ENCODE results near the gene AFG3L2. TPM values are rescaled to one million over a fixed set of nuclear protein-coding genes. Genes with fewer than 3 reads are reported as not detected.

Gene AFG3L2
- total RNA-seq, 1 experiment from 2014 or later = 66.7 TPM

- no peaks in the 10 kb centered on the region; the same call in 1 of the 2 replicates for H4K20me1 ChIP-seq (ENCODE audit: insufficient read depth)
- no peak overlapping the region for H3K4me2 ChIP-seq (ENCODE audit: low read length)
- H3K36me3 ChIP-seq (ENCODE audit: control insufficient read depth in 1 of 2, insufficient read depth in 2 of 2, low read length in 2 of 2) = peaks cover 27 to 67% of the 10 kb centered on the region in 2 experiments
- no peak overlapping the region for H2AFZ ChIP-seq (ENCODE audit: low read depth, low read length, poor library complexity, severe bottlenecking)
- BruUV-seq (replicated peaks) = no TSS peak
- H3K27me3 ChIP-seq (ENCODE audit: insufficient read depth, low read length) = no peaks in the 10 kb centered on the region
- peaks cover 0 to 5% of the 10 kb centered on the region in 2 experiments; a peak in 1 of 4 replicates for H3K9me3 ChIP-seq (ENCODE audit: control insufficient read depth in 1 of 2, insufficient read depth in 1 of 2, low read depth in 1 of 2, low read length in 2 of 2)
- intact Hi-C loops (cut with micrococcal nuclease) = no loop called here
- H3K4me3 ChIP-seq (replicated peaks in 1 of 2; ENCODE audit: low read depth in 1 of 2, low read length in 2 of 2) = no peak overlapping the region
- peaks cover 89% of the 10 kb centered on the region for H3K79me2 ChIP-seq (ENCODE audit: insufficient read depth, low read length)
- POLR2A ChIA-PET = no interaction called here
- ATAC-seq (no peak), DNase-seq (ENCODE audit: low read depth, low spot score) (no peak)
- CTCF ChIA-PET = interaction anchor here (4.5 kb wide), 1 partner anchor 15 kb away, joined by 29 read pairs; no protein-coding TSS in a partner anchor
- no peak for TF ChIP-seq EZH2 (IDR thresholded peaks at IDR 0.05)
- no peak for TF ChIP-seq YY1 (IDR thresholded peaks at IDR 0.05; ENCODE audit: extremely low read depth, insufficient replicate concordance, low read depth, low read length)
- no peak for TF ChIP-seq EGR1 (IDR thresholded peaks at IDR 0.05; ENCODE audit: low read depth)
- TF ChIP-seq EZH2phosphoT487 (IDR thresholded peaks at IDR 0.05; ENCODE audit: borderline replicate concordance) = no peak
- no peak for TF ChIP-seq SRF (IDR thresholded peaks at IDR 0.05; ENCODE audit: low read depth)
- TF ChIP-seq ELF1 (IDR thresholded peaks at IDR 0.05; ENCODE audit: borderline replicate concordance, low read depth) = no peak
- TF ChIP-seq ZBTB33 (IDR thresholded peaks at IDR 0.05; ENCODE audit: extremely low read depth, insufficient replicate concordance, low read length) = no peak
- no peak for TF ChIP-seq ZFX (IDR thresholded peaks at IDR 0.05)
- no peak for TF ChIP-seq FOSL1 (IDR thresholded peaks at IDR 0.05; ENCODE audit: low read depth)
- no peak for TF ChIP-seq POLR2AphosphoS5 (IDR thresholded peaks at IDR 0.05; ENCODE audit: low read depth, low read length)
- no peak for TF ChIP-seq CBX3 (IDR thresholded peaks at IDR 0.05; ENCODE audit: low read depth)
- no peak for TF ChIP-seq CEBPB (IDR thresholded peaks at IDR 0.05; ENCODE audit: low read depth)
- TF ChIP-seq SP1 (IDR thresholded peaks at IDR 0.05; ENCODE audit: low read depth) = no peak
- no peak for TF ChIP-seq TCF7L2 (IDR thresholded peaks at IDR 0.05; ENCODE audit: borderline replicate concordance, extremely low read depth, insufficient read depth, insufficient read length)
- TF ChIP-seq, protein P1, sequence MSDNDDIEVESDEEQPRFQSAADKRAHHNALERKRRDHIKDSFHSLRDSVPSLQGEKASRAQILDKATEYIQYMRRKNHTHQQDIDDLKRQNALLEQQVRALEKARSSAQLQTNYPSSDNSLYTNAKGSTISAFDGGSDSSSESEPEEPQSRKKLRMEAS (IDR thresholded peaks at IDR 0.05) = no peak
- TF ChIP-seq SIN3A (IDR thresholded peaks at IDR 0.05; ENCODE audit: low read depth) = no peak
- TF ChIP-seq, protein P2, sequence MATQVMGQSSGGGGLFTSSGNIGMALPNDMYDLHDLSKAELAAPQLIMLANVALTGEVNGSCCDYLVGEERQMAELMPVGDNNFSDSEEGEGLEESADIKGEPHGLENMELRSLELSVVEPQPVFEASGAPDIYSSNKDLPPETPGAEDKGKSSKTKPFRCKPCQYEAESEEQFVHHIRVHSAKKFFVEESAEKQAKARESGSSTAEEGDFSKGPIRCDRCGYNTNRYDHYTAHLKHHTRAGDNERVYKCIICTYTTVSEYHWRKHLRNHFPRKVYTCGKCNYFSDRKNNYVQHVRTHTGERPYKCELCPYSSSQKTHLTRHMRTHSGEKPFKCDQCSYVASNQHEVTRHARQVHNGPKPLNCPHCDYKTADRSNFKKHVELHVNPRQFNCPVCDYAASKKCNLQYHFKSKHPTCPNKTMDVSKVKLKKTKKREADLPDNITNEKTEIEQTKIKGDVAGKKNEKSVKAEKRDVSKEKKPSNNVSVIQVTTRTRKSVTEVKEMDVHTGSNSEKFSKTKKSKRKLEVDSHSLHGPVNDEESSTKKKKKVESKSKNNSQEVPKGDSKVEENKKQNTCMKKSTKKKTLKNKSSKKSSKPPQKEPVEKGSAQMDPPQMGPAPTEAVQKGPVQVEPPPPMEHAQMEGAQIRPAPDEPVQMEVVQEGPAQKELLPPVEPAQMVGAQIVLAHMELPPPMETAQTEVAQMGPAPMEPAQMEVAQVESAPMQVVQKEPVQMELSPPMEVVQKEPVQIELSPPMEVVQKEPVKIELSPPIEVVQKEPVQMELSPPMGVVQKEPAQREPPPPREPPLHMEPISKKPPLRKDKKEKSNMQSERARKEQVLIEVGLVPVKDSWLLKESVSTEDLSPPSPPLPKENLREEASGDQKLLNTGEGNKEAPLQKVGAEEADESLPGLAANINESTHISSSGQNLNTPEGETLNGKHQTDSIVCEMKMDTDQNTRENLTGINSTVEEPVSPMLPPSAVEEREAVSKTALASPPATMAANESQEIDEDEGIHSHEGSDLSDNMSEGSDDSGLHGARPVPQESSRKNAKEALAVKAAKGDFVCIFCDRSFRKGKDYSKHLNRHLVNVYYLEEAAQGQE (IDR thresholded peaks at IDR 0.05; ENCODE audit: low read depth) = no peak
- TF ChIP-seq POLR2A (IDR thresholded peaks at IDR 0.05; ENCODE audit: borderline replicate concordance, extremely low read depth, insufficient read depth, insufficient read length) = no peak
- no peak overlapping the region for H3K27ac ChIP-seq (ENCODE audit: low read depth, low read length)
- RAD21 ChIA-PET (ENCODE audit: low non-redundant PET in 1 of 2, low total read pairs in 2 of 2, uncharacterized antibody in 2 of 2, unreplicated experiment in 2 of 2) = no interaction called here
- H3K4me1 ChIP-seq (ENCODE audit: control insufficient read depth in 1 of 2, insufficient read depth in 2 of 2, low read length in 2 of 2) = peaks cover 9 to 10% of the 10 kb centered on the region in 2 experiments
- no peaks in the 10 kb centered on the region for H3K9me2 ChIP-seq (ENCODE audit: insufficient read depth)
- no peak overlapping the region for H3K9ac ChIP-seq (ENCODE audit: low read length)
Observed at GRCh38 chr18:12313530-12314245, 63.3 kb downstream of the AFG3L2 start.

Data from HCT116 (cell line).